ENCODE measurements around the gene SRGAP2B.
"Not testable (repeated sequence)": the region's sequence is repeated elsewhere in the genome, so short reads cannot be mapped to it uniquely, and the experiment has no call there.

DNA sequence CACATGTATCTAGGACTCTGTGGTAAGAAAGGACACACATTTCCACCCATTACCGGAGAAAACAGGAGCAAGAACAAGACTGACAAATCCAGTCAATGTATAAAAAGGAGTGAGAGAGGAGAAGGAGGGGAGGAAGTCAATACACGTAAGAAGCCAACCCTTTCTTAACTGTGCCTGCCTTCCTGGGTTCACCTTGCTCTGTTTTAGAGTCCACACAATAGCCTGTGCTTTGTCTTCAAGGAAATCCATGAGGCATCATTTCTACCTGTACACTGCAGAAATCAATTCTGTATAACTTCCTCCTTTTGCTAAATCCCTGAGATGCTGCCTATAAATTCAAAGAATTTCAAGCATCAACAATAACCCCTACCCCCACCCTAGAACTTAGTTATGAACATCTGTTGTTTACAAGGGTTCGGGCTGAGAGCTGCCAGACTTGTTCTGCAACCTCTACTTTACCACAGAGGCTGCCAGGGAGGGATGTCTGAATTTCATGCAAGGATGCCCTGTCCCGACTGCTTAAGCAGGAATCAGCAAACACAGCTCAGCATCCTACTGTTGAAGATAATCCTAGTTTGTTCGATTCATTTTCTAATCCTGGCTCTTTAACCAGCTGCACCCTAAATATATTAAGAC is 115.0 kb downstream of the SRGAP2B start:
- TF ChIP-seq, protein P1, sequence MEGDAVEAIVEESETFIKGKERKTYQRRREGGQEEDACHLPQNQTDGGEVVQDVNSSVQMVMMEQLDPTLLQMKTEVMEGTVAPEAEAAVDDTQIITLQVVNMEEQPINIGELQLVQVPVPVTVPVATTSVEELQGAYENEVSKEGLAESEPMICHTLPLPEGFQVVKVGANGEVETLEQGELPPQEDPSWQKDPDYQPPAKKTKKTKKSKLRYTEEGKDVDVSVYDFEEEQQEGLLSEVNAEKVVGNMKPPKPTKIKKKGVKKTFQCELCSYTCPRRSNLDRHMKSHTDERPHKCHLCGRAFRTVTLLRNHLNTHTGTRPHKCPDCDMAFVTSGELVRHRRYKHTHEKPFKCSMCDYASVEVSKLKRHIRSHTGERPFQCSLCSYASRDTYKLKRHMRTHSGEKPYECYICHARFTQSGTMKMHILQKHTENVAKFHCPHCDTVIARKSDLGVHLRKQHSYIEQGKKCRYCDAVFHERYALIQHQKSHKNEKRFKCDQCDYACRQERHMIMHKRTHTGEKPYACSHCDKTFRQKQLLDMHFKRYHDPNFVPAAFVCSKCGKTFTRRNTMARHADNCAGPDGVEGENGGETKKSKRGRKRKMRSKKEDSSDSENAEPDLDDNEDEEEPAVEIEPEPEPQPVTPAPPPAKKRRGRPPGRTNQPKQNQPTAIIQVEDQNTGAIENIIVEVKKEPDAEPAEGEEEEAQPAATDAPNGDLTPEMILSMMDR (IDR thresholded peaks at IDR 0.05; ENCODE audit: extremely low read depth in 1 of 2, insufficient read depth in 1 of 2, low read depth in 1 of 2, low read length in 2 of 2), result not testable (repeated sequence)
- not testable (repeated sequence) for TF ChIP-seq POLR2AphosphoS5 (IDR thresholded peaks at IDR 0.05; ENCODE audit: insufficient read depth, low read depth, low read length); EZH2 (IDR thresholded peaks at IDR 0.05; ENCODE audit: borderline replicate concordance, low read depth, low read length, severe bottlenecking); MYC (IDR thresholded peaks at IDR 0.05; ENCODE audit: low read depth, low read length); POLR2A (IDR thresholded peaks at IDR 0.05; ENCODE audit: low read depth, low read length)
- TF ChIP-seq, protein P2, sequence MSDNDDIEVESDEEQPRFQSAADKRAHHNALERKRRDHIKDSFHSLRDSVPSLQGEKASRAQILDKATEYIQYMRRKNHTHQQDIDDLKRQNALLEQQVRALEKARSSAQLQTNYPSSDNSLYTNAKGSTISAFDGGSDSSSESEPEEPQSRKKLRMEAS (IDR thresholded peaks at IDR 0.05; ENCODE audit: insufficient read depth, insufficient read length), result not testable (repeated sequence)

Data from endothelial cell of umbilical vein (primary cell).